Panc1 (cell line): Measurements from ENCODE around the gene DGAT2. TPM values are rescaled to one million over a fixed set of nuclear protein-coding genes. Genes with fewer than 3 reads are reported as not detected.

Source experiments
- ATAC-seq: fragments of 200-7000 bp; cut with Tn5 transposase; 2 replicates; pipeline ENCODE4 v1.9.1; 2020; ENCODE audit warnings: mild to moderate bottlenecking, moderate library complexity
- BruUV-seq: library from RNA; stranded (reverse); fragments of 400-500 nt; replicated peaks from 2 replicates; lab custom pipeline; 2021; lab: Mats Ljungman, UMichigan
- CTCF ChIA-PET: fragments of 300-600 bp; sonication (Branson Sonifier 250); formaldehyde crosslinking; loops from one replicate; lab custom pipeline; 2022; ENCODE audit warnings: antibody characterized with exemption; lab: Charles Lee
- POLR2A ChIA-PET: fragments of 300-600 bp; sonication (Branson Sonifier 250); formaldehyde crosslinking; loops from one replicate; lab custom pipeline; 2022; ENCODE audit warnings: antibody characterized with exemption; lab: Charles Lee
- DNase-seq: peaks from one replicate; pipeline ENCODE4 v3.0.0-alpha.2; 2010; ENCODE audit warnings: low read depth, low spot score
- H3K27ac ChIP-seq: 2 replicates; pipeline ENCODE4 v1.5.1; 2011; ENCODE audit warnings: mild to moderate bottlenecking, low read length, inconsistent platforms
- H3K27me3 ChIP-seq: fragments of 200-500 bp; sonication (Bioruptor generic); 2 replicates; pipeline ENCODE4 v1.6.0; 2014; ENCODE audit warnings: low read length, inconsistent platforms; ENCODE audit not compliant: control insufficient read depth, insufficient read depth
- H3K36me3 ChIP-seq: fragments of 200-500 bp; sonication (Bioruptor generic); 2 replicates; pipeline ENCODE4 v1.5.1; 2014; ENCODE audit warnings: inconsistent platforms, mild to moderate bottlenecking, low read length, moderate library complexity; ENCODE audit not compliant: control insufficient read depth, insufficient read depth
- H3K4me1 ChIP-seq: 2 replicates; pipeline ENCODE4 v1.5.1; 2011; ENCODE audit warnings: inconsistent platforms, mild to moderate bottlenecking, low read length, moderate library complexity; ENCODE audit not compliant: control insufficient read depth, insufficient read depth
- H3K4me3 ChIP-seq, 2 experiments: 2 replicates each; pipeline ENCODE4 v1.5.1; 2011 to 2012; ENCODE audit warnings: low read depth in 2 of 2, low read length in 2 of 2, mild to moderate bottlenecking in 2 of 2, inconsistent platforms in 1 of 2, moderate library complexity in 1 of 2
- H3K9me3 ChIP-seq: fragments of 200-500 bp; sonication (Bioruptor generic); 2 replicates; pipeline ENCODE4 v1.5.1; 2014; ENCODE audit warnings: low read depth, mild to moderate bottlenecking, inconsistent platforms, low read length, moderate library complexity; ENCODE audit not compliant: control insufficient read depth, insufficient read depth
- CTCF ChIP-seq: fragments of 450-650 bp; IDR thresholded peaks from 2 replicates; pipeline ENCODE4 v1.5.1; 2017; ENCODE audit warnings: mild to moderate bottlenecking
- POLR2AphosphoS5 ChIP-seq: IDR thresholded peaks from 2 replicates; pipeline ENCODE4 v1.6.1; 2012; ENCODE audit warnings: mild to moderate bottlenecking, low read depth, low read length, moderate library complexity
- SIN3A ChIP-seq: IDR thresholded peaks from 2 replicates; pipeline ENCODE4 v1.6.1; 2012; ENCODE audit warnings: low read depth, mild to moderate bottlenecking, low read length, moderate library complexity, borderline replicate concordance; ENCODE audit not compliant: insufficient read depth
- TCF7L2 ChIP-seq: IDR thresholded peaks from 2 replicates; pipeline ENCODE4 v1.6.1; 2011; ENCODE audit warnings: mild to moderate bottlenecking, low read depth, low read length, inconsistent platforms
- in situ Hi-C: cut with HindIII; loops from 2 replicates; pipeline ENCODE4 v1.10.0; 2016; ENCODE audit warnings: low sequenced_read_pairs, low pct_unique_long_range_greater_than_20kb
- intact Hi-C: fragments of 100-400 bp; cut with micrococcal nuclease; formaldehyde crosslinking; loops from one replicate; pipeline ENCODE4 v1.10.0; 2022; ENCODE audit not compliant: unreplicated experiment
- total RNA-seq: library from RNA; stranded (reverse); gene quantifications from one replicate; pipeline ENCODE4 v1.2.1, GENCODE V29; 2021; ENCODE audit not compliant: unreplicated experiment
- TF ChIP-seq, protein P1 (sequence below), 2 experiments: IDR thresholded peaks; 2 replicates each; pipeline ENCODE4 v1.6.1; 2011 to 2012; ENCODE audit warnings: low read depth in 2 of 2, control low read depth in 1 of 2, low read length in 1 of 2, mild to moderate bottlenecking in 1 of 2, moderate library complexity in 1 of 2; ENCODE audit not compliant: insufficient read depth in 1 of 2

Gene DGAT2
- total RNA-seq, 1 experiment from 2014 or later = 19.2 TPM

GRCh38 chr11:75797116-75797515 lies 28.5 kb downstream of the DGAT2 start:
- no peaks in the 10 kb centered on the region for H3K36me3 ChIP-seq
- POLR2A ChIA-PET = no interaction called here
- BruUV-seq = no TSS peak
- CTCF ChIA-PET = no interaction called here
- DNase-seq = no peak
- TF ChIP-seq, protein P1, sequence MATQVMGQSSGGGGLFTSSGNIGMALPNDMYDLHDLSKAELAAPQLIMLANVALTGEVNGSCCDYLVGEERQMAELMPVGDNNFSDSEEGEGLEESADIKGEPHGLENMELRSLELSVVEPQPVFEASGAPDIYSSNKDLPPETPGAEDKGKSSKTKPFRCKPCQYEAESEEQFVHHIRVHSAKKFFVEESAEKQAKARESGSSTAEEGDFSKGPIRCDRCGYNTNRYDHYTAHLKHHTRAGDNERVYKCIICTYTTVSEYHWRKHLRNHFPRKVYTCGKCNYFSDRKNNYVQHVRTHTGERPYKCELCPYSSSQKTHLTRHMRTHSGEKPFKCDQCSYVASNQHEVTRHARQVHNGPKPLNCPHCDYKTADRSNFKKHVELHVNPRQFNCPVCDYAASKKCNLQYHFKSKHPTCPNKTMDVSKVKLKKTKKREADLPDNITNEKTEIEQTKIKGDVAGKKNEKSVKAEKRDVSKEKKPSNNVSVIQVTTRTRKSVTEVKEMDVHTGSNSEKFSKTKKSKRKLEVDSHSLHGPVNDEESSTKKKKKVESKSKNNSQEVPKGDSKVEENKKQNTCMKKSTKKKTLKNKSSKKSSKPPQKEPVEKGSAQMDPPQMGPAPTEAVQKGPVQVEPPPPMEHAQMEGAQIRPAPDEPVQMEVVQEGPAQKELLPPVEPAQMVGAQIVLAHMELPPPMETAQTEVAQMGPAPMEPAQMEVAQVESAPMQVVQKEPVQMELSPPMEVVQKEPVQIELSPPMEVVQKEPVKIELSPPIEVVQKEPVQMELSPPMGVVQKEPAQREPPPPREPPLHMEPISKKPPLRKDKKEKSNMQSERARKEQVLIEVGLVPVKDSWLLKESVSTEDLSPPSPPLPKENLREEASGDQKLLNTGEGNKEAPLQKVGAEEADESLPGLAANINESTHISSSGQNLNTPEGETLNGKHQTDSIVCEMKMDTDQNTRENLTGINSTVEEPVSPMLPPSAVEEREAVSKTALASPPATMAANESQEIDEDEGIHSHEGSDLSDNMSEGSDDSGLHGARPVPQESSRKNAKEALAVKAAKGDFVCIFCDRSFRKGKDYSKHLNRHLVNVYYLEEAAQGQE (IDR thresholded peaks at IDR 0.05; ENCODE audit: insufficient read depth in 1 of 2, low read depth in 2 of 2, low read length in 1 of 2) = no peak
- TF ChIP-seq TCF7L2 (no peak), CTCF (no peak)
- no peak for ATAC-seq
- no peaks in the 10 kb centered on the region for H3K4me1 ChIP-seq
- in situ Hi-C loops = no loop called here
- intact Hi-C loops = no loop called here
- no peak overlapping the region for H3K27ac ChIP-seq
- H3K4me3 ChIP-seq = no peak overlapping the region
- H3K27me3 ChIP-seq = no peaks in the 10 kb centered on the region
- no peaks in the 10 kb centered on the region for H3K9me3 ChIP-seq

GRCh38 chr11:75797792-75798191 lies 29.2 kb downstream of the DGAT2 start:
- TF ChIP-seq SIN3A (no peak), TCF7L2 (no peak), CTCF (no peak), POLR2AphosphoS5 (no peak)
- TF ChIP-seq, protein P1 (IDR thresholded peaks at IDR 0.05; ENCODE audit: insufficient read depth in 1 of 2, low read depth in 2 of 2, low read length in 1 of 2) = no peak
- H3K36me3 ChIP-seq = no peaks in the 10 kb centered on the region
- intact Hi-C loops (no loop called here), in situ Hi-C loops (no loop called here)
- H3K27me3 ChIP-seq = no peaks in the 10 kb centered on the region
- H3K4me3 ChIP-seq = no peak overlapping the region
- no peak overlapping the region for H3K27ac ChIP-seq
- CTCF ChIA-PET = no interaction called here
- POLR2A ChIA-PET = no interaction called here
- H3K9me3 ChIP-seq = no peaks in the 10 kb centered on the region
- DNase-seq (no peak), ATAC-seq (no peak)
- no peaks in the 10 kb centered on the region for H3K4me1 ChIP-seq
- no TSS peak for BruUV-seq
